Measurements from ENCODE around the gene OTOP2. TPM values are rescaled to one million over a fixed set of nuclear protein-coding genes. Genes with fewer than 3 reads are reported as not detected.

Gene OTOP2
- total and polyA plus RNA-seq, 9 of the 15 experiments (the other 6 are each of a cell fraction or from before 2014, with no cell fraction given), result 0.04 to 0.36 (median 0.14) TPM; not detected in 1

DNA sequence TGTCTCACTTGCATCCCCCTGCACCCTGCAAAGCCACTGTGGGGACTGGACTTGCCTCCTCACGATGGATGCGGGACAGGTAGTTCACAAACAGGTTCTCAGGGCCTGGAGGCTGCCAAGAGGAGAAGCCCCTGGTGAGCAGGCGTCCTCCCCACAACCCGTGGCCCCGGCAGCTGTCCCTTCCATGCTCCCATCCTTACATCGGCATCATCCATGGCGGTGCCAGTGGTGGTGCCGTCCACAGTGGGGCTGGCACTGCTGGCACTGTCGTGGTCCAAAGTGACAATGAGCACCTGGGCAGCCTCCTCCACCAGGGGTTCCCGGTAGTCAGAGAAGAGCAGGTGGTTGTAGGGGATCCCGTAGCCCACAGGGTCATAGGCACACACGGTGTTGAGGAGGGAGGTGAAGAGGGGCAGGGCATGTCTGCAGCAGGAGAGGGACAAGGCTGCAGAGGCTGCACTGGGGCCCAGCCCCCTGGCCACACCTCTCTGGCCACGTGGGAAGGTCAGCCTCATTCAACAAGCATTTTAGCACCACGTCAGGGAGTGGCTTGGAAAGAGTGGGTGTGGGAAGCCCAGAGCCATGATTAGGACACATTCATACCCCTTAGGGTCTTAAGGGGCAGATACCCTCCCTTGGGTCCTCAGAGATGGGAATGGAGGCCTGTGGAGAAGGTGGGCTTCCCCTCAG, 35.9 kb downstream of the OTOP2 start:
- no TSS peak for BruUV-seq (replicated peaks)
- in situ Hi-C loops (cut with MboI) (loop anchor here (5.0 kb wide), 4 partner anchors 38 to 218 kb away; partner anchors contain the start of genes OTOP2 and USH1G), intact Hi-C loops (cut with micrococcal nuclease) (loop anchor here (1.0 to 5.0 kb wide), 5 partner anchors 93 to 453 kb away; no protein-coding TSS in a partner anchor)
- Histone ChIP-seq H3K36me3 (ENCODE audit: control insufficient read depth, insufficient read depth, low read length) (no peaks in the 10 kb centered on the region), H3K27ac (ENCODE audit: extremely low read depth, low read depth, low read length) (no peak overlapping the region; the same call in 2 of the 3 replicates), H3K4me2 (ENCODE audit: insufficient read depth, low read length) (peak overlapping the region; percentile 54), H3K4me3 (no peak overlapping the region), H2AFZ (ENCODE audit: low read depth, low read length) (peak overlapping the region; percentile 93), H3K9ac (ENCODE audit: insufficient read depth in 1 of 2, low read depth in 2 of 2, low read length in 2 of 2) (peak overlapping the region in 1 of 2 experiments; percentile 44; a peak in 2 of 4 replicates), H3K4me1 (replicated peaks in 1 of 2; ENCODE audit: control insufficient read depth in 2 of 2, insufficient read depth in 2 of 2, low read length in 2 of 2) (peaks cover 10 to 46% of the 10 kb centered on the region in 2 experiments; a peak in 4 of 5 replicates), H3K9me3 (replicated peaks; ENCODE audit: control insufficient read depth, insufficient read depth, low read depth, low read length) (peaks cover 4% of the 10 kb centered on the region; the same call in 1 of the 2 replicates), H3K9me1 (ENCODE audit: control insufficient read depth, insufficient read depth, low read length) (no peaks in the 10 kb centered on the region), H3K27me3 (ENCODE audit: control insufficient read depth in 2 of 2, insufficient read depth in 2 of 2, low read length in 2 of 2) (no peaks in the 10 kb centered on the region; a peak in 1 of 5 replicates), H4K20me1 (replicated peaks; ENCODE audit: control insufficient read depth, insufficient read depth, low read length) (no peaks in the 10 kb centered on the region), H3K79me2 (ENCODE audit: control insufficient read depth, insufficient read depth, low read length) (no peaks in the 10 kb centered on the region)
- FAIRE-seq (no peak), DNase-seq (ENCODE audit: extremely low read depth in 1 of 4, low spot score in 3 of 4) (peak; percentile 62 to 69 (median 65)), ATAC-seq (peak; percentile 55)
- 27% methylated on average over 10 of the region's 14 CpGs for WGBS (ENCODE audit: insufficient coverage, low coverage, missing lambda C conversion rate)
- CTCF ChIA-PET (ENCODE audit: low intra/inter-chr PET ratio), result interaction anchor here (0.5 to 6.3 kb wide), 8 partner anchors 36 to 710 kb away, joined by 3 to 86 read pairs (median 12); partner anchors contain the start of genes OTOP2 and USH1G
- POLR2A ChIA-PET, result interaction anchor here (0.6 to 2.2 kb wide), 14 partner anchors 8 to 260 kb away, joined by 3 to 8 read pairs (median 4); partner anchors contain the start of gene NUP85
- TF ChIP-seq, protein P1, sequence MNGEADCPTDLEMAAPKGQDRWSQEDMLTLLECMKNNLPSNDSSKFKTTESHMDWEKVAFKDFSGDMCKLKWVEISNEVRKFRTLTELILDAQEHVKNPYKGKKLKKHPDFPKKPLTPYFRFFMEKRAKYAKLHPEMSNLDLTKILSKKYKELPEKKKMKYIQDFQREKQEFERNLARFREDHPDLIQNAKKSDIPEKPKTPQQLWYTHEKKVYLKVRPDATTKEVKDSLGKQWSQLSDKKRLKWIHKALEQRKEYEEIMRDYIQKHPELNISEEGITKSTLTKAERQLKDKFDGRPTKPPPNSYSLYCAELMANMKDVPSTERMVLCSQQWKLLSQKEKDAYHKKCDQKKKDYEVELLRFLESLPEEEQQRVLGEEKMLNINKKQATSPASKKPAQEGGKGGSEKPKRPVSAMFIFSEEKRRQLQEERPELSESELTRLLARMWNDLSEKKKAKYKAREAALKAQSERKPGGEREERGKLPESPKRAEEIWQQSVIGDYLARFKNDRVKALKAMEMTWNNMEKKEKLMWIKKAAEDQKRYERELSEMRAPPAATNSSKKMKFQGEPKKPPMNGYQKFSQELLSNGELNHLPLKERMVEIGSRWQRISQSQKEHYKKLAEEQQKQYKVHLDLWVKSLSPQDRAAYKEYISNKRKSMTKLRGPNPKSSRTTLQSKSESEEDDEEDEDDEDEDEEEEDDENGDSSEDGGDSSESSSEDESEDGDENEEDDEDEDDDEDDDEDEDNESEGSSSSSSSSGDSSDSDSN (IDR thresholded peaks at IDR 0.05; ENCODE audit: borderline replicate concordance in 1 of 2, low read depth in 2 of 2, low read length in 2 of 2), result no peak
- no peak for TF ChIP-seq KLF16 (IDR thresholded peaks at IDR 0.05)
- 0 out of 2 replicates have a peak, but pooled peaks have one; percentile 1 for TF ChIP-seq ZBTB7A (IDR thresholded peaks at IDR 0.05; ENCODE audit: borderline replicate concordance, control insufficient read depth, low read depth, low read length)
- no peak for TF ChIP-seq CBFA2T3 (IDR thresholded peaks at IDR 0.05)
- TF ChIP-seq, protein P2, sequence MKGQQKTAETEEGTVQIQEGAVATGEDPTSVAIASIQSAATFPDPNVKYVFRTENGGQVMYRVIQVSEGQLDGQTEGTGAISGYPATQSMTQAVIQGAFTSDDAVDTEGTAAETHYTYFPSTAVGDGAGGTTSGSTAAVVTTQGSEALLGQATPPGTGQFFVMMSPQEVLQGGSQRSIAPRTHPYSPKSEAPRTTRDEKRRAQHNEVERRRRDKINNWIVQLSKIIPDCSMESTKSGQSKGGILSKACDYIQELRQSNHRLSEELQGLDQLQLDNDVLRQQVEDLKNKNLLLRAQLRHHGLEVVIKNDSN (CRISPR knock-in tag; IDR thresholded peaks at IDR 0.05), result peak; percentile 82
- no peak for TF ChIP-seq FOXJ3 (CRISPR knock-in tag; IDR thresholded peaks at IDR 0.05)
- 0 out of 2 replicates have a peak, but pooled peaks have one; percentile 6 for TF ChIP-seq CEBPG (CRISPR knock-in tag; IDR thresholded peaks at IDR 0.05)
- TF ChIP-seq CEBPG (tag; conservative IDR thresholded peaks at IDR 0.05 in 1 of 2, IDR thresholded peaks at IDR 0.05 in 1 of 2), result no peak
- no peak for TF ChIP-seq BCOR (IDR thresholded peaks at IDR 0.05)
- TF ChIP-seq SAP30 (IDR thresholded peaks at IDR 0.05; ENCODE audit: borderline replicate concordance, insufficient read depth, low read depth, low read length, poor library complexity, severe bottlenecking), result peak; percentile 23
- TF ChIP-seq, protein P3, sequence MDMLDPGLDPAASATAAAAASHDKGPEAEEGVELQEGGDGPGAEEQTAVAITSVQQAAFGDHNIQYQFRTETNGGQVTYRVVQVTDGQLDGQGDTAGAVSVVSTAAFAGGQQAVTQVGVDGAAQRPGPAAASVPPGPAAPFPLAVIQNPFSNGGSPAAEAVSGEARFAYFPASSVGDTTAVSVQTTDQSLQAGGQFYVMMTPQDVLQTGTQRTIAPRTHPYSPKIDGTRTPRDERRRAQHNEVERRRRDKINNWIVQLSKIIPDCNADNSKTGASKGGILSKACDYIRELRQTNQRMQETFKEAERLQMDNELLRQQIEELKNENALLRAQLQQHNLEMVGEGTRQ (CRISPR knock-in tag; IDR thresholded peaks at IDR 0.05), result peak; percentile 56
- TF ChIP-seq POLR3G (IDR thresholded peaks at IDR 0.05; ENCODE audit: extremely low read depth, insufficient read length, insufficient replicate concordance), result no peak
- TF ChIP-seq, protein P4, sequence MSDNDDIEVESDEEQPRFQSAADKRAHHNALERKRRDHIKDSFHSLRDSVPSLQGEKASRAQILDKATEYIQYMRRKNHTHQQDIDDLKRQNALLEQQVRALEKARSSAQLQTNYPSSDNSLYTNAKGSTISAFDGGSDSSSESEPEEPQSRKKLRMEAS (CRISPR knock-in tag; IDR thresholded peaks at IDR 0.05), result 0 out of 2 replicates have a peak, but pooled peaks have one; percentile 19
- TF ChIP-seq, protein P5, sequence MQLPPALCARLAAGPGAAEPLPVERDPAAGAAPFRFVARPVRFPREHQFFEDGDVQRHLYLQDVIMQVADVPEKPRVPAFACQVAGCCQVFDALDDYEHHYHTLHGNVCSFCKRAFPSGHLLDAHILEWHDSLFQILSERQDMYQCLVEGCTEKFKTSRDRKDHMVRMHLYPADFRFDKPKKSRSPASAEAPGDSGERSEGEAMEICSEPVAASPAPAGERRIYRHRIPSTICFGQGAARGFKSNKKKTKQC (CRISPR knock-in tag; IDR thresholded peaks at IDR 0.05), result no peak
- peak; percentile 15; the same call in 1 of the 2 replicates for TF ChIP-seq RAD51 (IDR thresholded peaks at IDR 0.05; ENCODE audit: borderline replicate concordance, low read depth)
